GM12878 (cell line): ENCODE measurements around the gene EPAS1. TPM values are rescaled to one million over a fixed set of nuclear protein-coding genes. Genes with fewer than 3 reads are reported as not detected.

Source experiments
- ATAC-seq: fragments of 200-7000 bp; cut with Tn5 transposase; 3 replicates; pipeline ENCODE4 v1.9.1; 2020; ENCODE audit warnings: mild to moderate bottlenecking, moderate library complexity
- BruUV-seq: library from RNA; stranded (reverse); fragments of 400-500 nt; replicated peaks from 2 replicates; lab custom pipeline; 2021; lab: Mats Ljungman, UMichigan
- CTCF ChIA-PET: fragments of 300-600 bp; sonication (Branson Sonifier 250); formaldehyde crosslinking; extraction: SDS; loops from one replicate; lab custom pipeline; 2021; ENCODE audit warnings: inconsistent platforms; lab: Yijun Ruan, JAX
- POLR2A ChIA-PET: fragments of 350-600 bp; formaldehyde crosslinking; extraction: SDS; loops from one replicate; lab custom pipeline; 2021; ENCODE audit warnings: inconsistent platforms; lab: Charles Lee
- RAD21 ChIA-PET: fragments of 300-600 bp; sonication (Branson Sonifier 250); formaldehyde crosslinking; loops from one replicate; lab custom pipeline; 2023; ENCODE audit warnings: antibody characterized with exemption; ENCODE audit not compliant: unreplicated experiment; lab: Charles Lee
- SMC1A ChIA-PET: fragments of 300-600 bp; sonication (Branson Sonifier 250); formaldehyde crosslinking; loops from one replicate; lab custom pipeline; 2023; ENCODE audit not compliant: unreplicated experiment, uncharacterized antibody; lab: Charles Lee
- DNase-seq: peaks from one replicate; pipeline ENCODE4 v3.0.0-alpha.2; 2011; ENCODE audit warnings: low read depth, low spot score
- FAIRE-seq: peaks from 3 replicates; lab custom pipeline; 2011; peaks lifted over from hg19 to GRCh38; lab: Jason Lieb, UNC
- H2AFZ ChIP-seq: 2 replicates; pipeline ENCODE4 v1.6.0; 2011; ENCODE audit warnings: low read depth, low read length, control low read depth; ENCODE audit not compliant: control insufficient read depth
- H3K27ac ChIP-seq: 2 replicates; pipeline ENCODE4 v1.5.1; 2011; ENCODE audit warnings: control low read depth; ENCODE audit not compliant: control insufficient read depth, insufficient read depth
- H3K27me3 ChIP-seq, 2 experiments: replicated peaks in 1 of 2; 2 replicates each; pipeline versions ENCODE4 v1.6.0 to v1.6.1; 2011; ENCODE audit warnings: low read length in 1 of 2; ENCODE audit not compliant: control insufficient read depth in 2 of 2, insufficient read depth in 2 of 2
- H3K36me3 ChIP-seq, 2 experiments: 2 replicates each; pipeline ENCODE4 v1.5.1; 2011; ENCODE audit warnings: low read length in 1 of 2; ENCODE audit not compliant: control insufficient read depth in 2 of 2, insufficient read depth in 2 of 2
- H3K4me1 ChIP-seq: 2 replicates; pipeline ENCODE4 v1.6.1; 2011; ENCODE audit warnings: mild to moderate bottlenecking, low read length, moderate library complexity, mixed read lengths; ENCODE audit not compliant: control insufficient read depth, insufficient read depth
- H3K4me2 ChIP-seq: 2 replicates; pipeline ENCODE4 v1.6.0; 2011; ENCODE audit warnings: control low read depth; ENCODE audit not compliant: control insufficient read depth, insufficient read depth
- H3K4me3 ChIP-seq: fragments of 200-600 bp; sonication (generic); 2 replicates; pipeline ENCODE4 v1.5.1; 2016
- H3K79me2 ChIP-seq: 2 replicates; pipeline ENCODE4 v1.6.0; 2011; ENCODE audit warnings: low read length; ENCODE audit not compliant: control insufficient read depth, insufficient read depth
- H3K9ac ChIP-seq: 2 replicates; pipeline ENCODE4 v1.8.0; 2011; ENCODE audit warnings: low read length, control low read depth, mixed read lengths; ENCODE audit not compliant: control insufficient read depth, insufficient read depth
- H3K9me3 ChIP-seq: replicated peaks from 3 replicates; pipeline ENCODE4 v1.5.1; 2011; ENCODE audit warnings: mild to moderate bottlenecking, low read length; ENCODE audit not compliant: control insufficient read depth, insufficient read depth
- H4K20me1 ChIP-seq: 2 replicates; pipeline ENCODE4 v1.6.0; 2011; ENCODE audit not compliant: control insufficient read depth, insufficient read depth
- CBX3 ChIP-seq: fragments of 200-600 bp; sonication (generic); IDR thresholded peaks from 2 replicates; pipeline ENCODE4 v1.6.1; 2016; ENCODE audit warnings: low read depth, borderline replicate concordance
- CTCF ChIP-seq, 3 experiments: IDR thresholded peaks in 2 of 3; conservative IDR thresholded peaks in 1 of 3; 2 replicates each; pipeline ENCODE4 v1.5.1; 2011; ENCODE audit warnings: low read depth in 3 of 3, low read length in 3 of 3, mild to moderate bottlenecking in 3 of 3, control low read depth in 2 of 3, moderate library complexity in 2 of 3, inconsistent platforms in 1 of 3, mixed read lengths in 1 of 3; ENCODE audit not compliant: control insufficient read depth in 2 of 3, insufficient read depth in 1 of 3; ENCODE audit errors: extremely low read depth in 1 of 3
- E2F8 ChIP-seq: fragments of 450-650 bp; IDR thresholded peaks from 2 replicates; pipeline ENCODE4 v1.6.1; 2018; ENCODE audit warnings: mild to moderate bottlenecking, low read depth, moderate library complexity; ENCODE audit not compliant: partially characterized antibody
- IKZF1 ChIP-seq: fragments of 450-650 bp; conservative IDR thresholded peaks from 2 replicates; pipeline ENCODE4 v1.6.1; 2017; ENCODE audit warnings: antibody characterized with exemption, mild to moderate bottlenecking
- RAD21 ChIP-seq: IDR thresholded peaks from 2 replicates; pipeline ENCODE4 v1.6.1; 2011; ENCODE audit warnings: mild to moderate bottlenecking, low read depth, low read length, moderate library complexity; ENCODE audit not compliant: insufficient read depth
- SIX5 ChIP-seq: IDR thresholded peaks from 2 replicates; pipeline ENCODE4 v1.6.1; 2011; ENCODE audit warnings: mild to moderate bottlenecking, low read depth, low read length, moderate library complexity; ENCODE audit not compliant: severe bottlenecking
- WGBS: methylation state at CpG from one replicate; pipeline ENCODE4 v1.1.6; 2016; ENCODE audit warnings: low lambda C conversion rate; ENCODE audit not compliant: insufficient replicate concordance, insufficient coverage; ENCODE audit errors: missing lambda C conversion rate; 5-methylcytosine and 5-hydroxymethylcytosine counted together
- in situ Hi-C: fragments of 300-500 bp; cut with MboI; formaldehyde crosslinking; loops from 9 replicates; pipeline ENCODE4 v1.14.3; 2018; ENCODE audit warnings: mixed read lengths
- intact Hi-C: fragments of 100-400 bp; cut with micrococcal nuclease; formaldehyde crosslinking; loops from one replicate; pipeline ENCODE4 v1.14.2; 2022; ENCODE audit not compliant: unreplicated experiment
- polyA plus RNA-seq, 11 experiments: library from polyadenylated mRNA; depleted of rRNA in 4 of 11; unstranded in 6 of 11; stranded (reverse) in 5 of 11; fragments of >200 nt; fragmentation: Nextera tagmentation in 4 of 11; fragmentation: Illumina TruSeq in 1 of 11; extraction: Ambion mirVana in 4 of 11; extraction: Trizol in 1 of 11; gene quantifications; 1 replicate in 1 of 11; 2 replicates in 10 of 11; pipeline versions ENCODE4 v1.2.1 to v1.2.3, GENCODE V29; 2011 to 2016; ENCODE audit warnings: inconsistent platforms in 2 of 11, missing spikeins in 2 of 11, low read depth in 1 of 11
- total RNA-seq, 4 experiments: library from RNA; depleted of rRNA in 3 of 4; stranded (reverse); fragments of >200 nt in 3 of 4; fragmentation: Illumina TruSeq in 1 of 4; extraction: Trizol in 1 of 4; gene quantifications; 2 replicates each; pipeline versions ENCODE4 v1.2.1 to v1.2.3, GENCODE V29; 2013 to 2021

EPAS1 gene
- total and polyA plus RNA-seq, 10 of the 15 experiments (the other 5 are each of a cell fraction or from before 2014, with no cell fraction given): 0.11 to 22.0 (median 1.3) TPM; not detected in 1

GRCh38 chr2:46294176-46294836 lies 2.9 kb upstream of the EPAS1 start:
- POLR2A ChIA-PET: interaction anchor here (0.8 to 1.0 kb wide), 2 partner anchors 24 to 64 kb away, joined by 3 read pairs; no protein-coding TSS in a partner anchor
- H4K20me1 ChIP-seq: no peaks in the 10 kb centered on the region
- RAD21 ChIA-PET: interaction anchor here (0.6 to 2.4 kb wide), 12 partner anchors 10 to 231 kb away, joined by 3 to 24 read pairs (median 4); no protein-coding TSS in a partner anchor
- CTCF ChIA-PET: interaction anchor here (0.7 to 2.8 kb wide), 20 partner anchors 9 to 283 kb away, joined by 3 to 21 read pairs (median 4); no protein-coding TSS in a partner anchor
- DNase-seq: no peak
- TF ChIP-seq SIX5 (no peak), CBX3 (no peak), RAD21 (peak; percentile 39; the same call in 1 of the 2 replicates), E2F8 (no peak), CTCF (IDR thresholded peaks at IDR 0.05 in 2 of 3, conservative IDR thresholded peaks at IDR 0.05 in 1 of 3; ENCODE audit: control insufficient read depth in 2 of 3, extremely low read depth in 1 of 3, insufficient read depth in 1 of 3, low read depth in 3 of 3, low read length in 3 of 3) (peak in 2 of 3 experiments; percentile 31 to 48; a peak in 3 of 6 replicates), IKZF1 (peak; percentile 17; the same call in 1 of the 2 replicates)
- in situ Hi-C loops: no loop called here
- H3K4me2 ChIP-seq: no peak overlapping the region
- H3K27me3 ChIP-seq: peaks cover 5 to 25% of the 10 kb centered on the region in 2 experiments
- no TSS peak for BruUV-seq
- H3K4me3 ChIP-seq: no peak overlapping the region
- intact Hi-C loops: no loop called here
- H2AFZ ChIP-seq: no peak overlapping the region
- H3K9me3 ChIP-seq: no peaks in the 10 kb centered on the region; the same call in 2 of the 3 replicates
- H3K9ac ChIP-seq: no peak overlapping the region
- peaks cover 8% of the 10 kb centered on the region for H3K4me1 ChIP-seq
- no peak overlapping the region for H3K27ac ChIP-seq
- H3K36me3 ChIP-seq: no peaks in the 10 kb centered on the region
- no peaks in the 10 kb centered on the region for H3K79me2 ChIP-seq
- 32% methylated on average over 7 of the region's 7 CpGs for WGBS
- SMC1A ChIA-PET: interaction anchor here (0.7 to 2.2 kb wide), 16 partner anchors 8 to 282 kb away, joined by 3 to 21 read pairs (median 4); no protein-coding TSS in a partner anchor
- FAIRE-seq: no peak
- no peak for ATAC-seq
